Hindlimb muscle (tissue), 1 donor: ENCODE data around the gene DET1. TPM values are rescaled to one million over a fixed set of nuclear protein-coding genes. Genes with fewer than 3 reads are reported as not detected.
"Not testable (repeated sequence)": the region's sequence is repeated elsewhere in the genome, so short reads cannot be mapped to it uniquely, and the experiment has no call there.

Source experiments
- DNase-seq: peaks from one replicate; pipeline ENCODE4 v3.0.0-alpha.2; 2013
- polyA plus RNA-seq: library from polyadenylated mRNA; unstranded; fragments of 120-200 nt; gene quantifications from one replicate; pipeline ENCODE4 v1.2.1, GENCODE V29; 2013; ENCODE audit not compliant: insufficient read length

Gene DET1
- polyA plus RNA-seq, 1 donor: 12.2 TPM

DNA sequence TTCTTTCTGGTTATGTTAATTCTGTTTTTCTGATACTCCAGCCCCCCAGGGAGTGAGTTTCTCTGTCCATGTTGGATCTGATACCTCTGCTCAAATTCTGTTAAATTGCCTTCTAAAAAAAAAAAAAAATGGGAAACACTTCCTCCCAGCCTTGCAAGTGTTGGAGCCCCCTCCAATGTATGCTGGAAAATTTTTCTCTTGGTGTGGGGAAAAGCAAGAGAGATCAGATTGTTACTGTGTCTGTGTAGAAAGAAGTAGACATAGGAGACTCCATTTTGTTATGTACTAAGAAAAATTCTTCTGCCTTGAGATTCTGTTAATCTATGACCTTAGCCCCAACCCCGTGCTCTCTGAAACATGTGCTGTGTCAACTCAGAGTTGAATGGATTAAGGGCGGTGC is 6.1 kb downstream of the DET1 start:
- DNase-seq: not testable (repeated sequence)

DNA sequence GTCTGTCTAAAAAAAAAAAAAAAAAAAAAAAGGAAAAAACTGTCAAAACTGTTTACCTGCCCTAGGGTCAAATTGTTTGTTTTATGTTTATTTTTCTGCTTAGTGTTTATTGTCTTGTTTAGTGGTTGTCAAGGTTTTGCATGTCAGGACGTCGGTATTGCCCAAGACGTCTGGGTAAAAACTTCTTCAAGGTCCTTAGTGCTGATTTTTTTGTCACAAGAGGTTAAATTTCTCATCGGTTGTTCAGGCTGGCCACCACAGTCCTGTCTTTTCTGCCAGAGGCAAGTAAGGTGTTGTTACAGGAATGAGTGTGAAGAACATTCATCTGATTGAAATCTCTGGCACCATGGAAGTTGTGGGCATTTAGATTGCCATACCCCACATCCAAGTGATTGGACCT is 7.0 kb downstream of the DET1 start:
- DNase-seq: no peak

DNA sequence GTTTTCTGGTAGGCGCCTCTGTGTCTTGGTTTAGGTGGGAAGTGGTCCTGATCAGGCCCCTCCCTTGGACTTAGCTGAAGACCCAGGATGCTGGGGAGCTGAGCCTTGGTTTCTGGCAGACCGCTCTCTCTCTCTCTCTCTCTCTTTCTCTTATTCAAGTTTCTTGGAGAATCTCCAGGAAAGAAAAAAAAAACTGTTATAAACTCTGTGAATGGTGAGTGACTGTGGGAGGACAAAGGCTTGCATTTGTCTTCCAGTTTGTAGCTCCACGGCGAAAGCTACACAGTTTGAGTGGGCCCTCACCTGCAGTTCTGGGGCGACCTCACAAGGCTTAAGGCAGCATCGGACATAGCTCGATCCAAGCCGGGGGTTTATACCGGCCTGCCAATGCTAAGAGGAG is 7.5 kb downstream of the DET1 start:
- DNase-seq: no peak

DNA sequence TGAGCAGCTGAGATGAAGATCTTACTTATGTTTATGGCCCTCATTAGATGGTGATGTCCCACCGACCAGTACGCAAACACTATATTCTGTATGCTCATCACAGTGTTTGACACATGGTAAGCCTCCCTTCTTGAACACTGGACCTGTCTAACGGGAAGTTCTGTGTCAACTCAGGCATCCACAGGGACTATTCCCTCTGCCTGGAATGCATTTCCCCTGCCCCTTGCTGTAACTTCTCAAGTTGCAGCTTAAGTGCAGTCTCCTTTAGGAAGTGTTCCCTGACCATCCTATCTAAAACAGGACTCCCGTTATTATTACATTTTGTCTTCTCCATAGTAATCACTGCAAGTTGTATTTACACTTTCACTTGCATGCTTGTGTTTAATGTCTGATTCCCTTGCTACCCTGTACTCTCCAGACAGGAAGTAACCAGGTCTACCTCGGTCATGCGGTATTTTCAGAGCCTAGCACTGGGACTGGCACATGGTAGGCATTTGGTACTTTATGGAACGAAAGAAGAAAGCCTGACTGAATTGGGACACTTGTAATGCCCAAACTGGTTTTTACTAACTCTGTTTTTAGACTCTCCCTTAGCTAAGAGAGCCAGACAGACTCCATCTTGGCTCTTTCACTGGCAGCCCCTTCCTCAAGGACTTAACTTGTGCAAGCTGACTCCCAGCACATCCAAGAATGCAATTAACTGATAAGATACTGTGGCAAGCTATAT is 8.7 kb downstream of the DET1 start:
- no peak for DNase-seq

DNA sequence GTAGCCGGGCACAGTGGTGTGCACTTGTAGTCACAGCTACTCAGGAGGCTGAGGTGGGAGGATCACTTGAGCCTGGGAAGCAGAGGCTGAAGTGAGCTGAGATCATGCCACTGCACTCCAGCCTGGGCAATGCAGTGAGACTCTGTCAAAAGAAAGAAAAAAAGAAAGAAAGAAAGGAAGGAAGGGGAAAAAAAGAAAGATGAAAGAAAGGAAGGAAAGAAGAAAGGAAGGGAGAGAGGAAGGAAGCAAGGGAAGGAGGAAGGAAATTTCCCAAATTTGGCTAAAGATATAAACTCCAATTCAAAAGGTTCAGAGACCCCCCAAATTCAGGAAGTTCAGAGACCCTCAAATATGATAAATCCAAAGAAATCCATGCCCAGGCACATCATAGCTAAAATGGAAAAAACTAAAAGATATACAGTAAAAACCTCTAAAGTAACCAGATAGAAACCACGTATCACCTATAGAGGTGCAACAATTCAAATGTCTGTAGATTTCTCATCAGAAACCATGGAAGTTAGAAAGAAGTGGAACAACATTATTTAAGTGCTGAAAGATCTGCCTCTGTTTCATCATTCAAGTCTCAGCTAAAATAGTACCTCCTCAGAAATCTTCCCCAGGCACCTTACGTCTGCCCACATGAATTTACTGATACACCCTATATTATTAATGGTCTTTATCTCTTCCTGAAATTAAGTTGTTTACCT is 10.7 kb downstream of the DET1 start:
- no peak for DNase-seq

DNA sequence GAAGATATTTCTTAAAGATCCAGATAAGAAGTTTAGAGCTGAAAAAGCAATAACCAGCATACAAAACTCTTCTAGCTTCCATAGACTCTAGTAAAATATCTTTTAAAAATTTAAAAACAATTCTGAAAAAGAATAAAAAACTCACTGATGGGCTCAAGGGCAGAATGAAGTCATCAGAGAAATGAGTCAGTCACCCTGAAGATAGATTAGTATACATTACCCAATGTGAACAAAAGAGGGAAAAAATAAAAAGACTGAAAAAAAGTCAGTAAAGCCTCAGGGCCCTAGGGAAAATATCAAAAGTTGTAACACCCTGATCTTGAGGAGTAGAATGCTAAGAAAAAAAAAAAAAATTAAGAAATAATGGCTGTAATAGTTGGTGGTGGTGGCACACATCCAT is 11.4 kb downstream of the DET1 start:
- DNase-seq: no peak

DNA sequence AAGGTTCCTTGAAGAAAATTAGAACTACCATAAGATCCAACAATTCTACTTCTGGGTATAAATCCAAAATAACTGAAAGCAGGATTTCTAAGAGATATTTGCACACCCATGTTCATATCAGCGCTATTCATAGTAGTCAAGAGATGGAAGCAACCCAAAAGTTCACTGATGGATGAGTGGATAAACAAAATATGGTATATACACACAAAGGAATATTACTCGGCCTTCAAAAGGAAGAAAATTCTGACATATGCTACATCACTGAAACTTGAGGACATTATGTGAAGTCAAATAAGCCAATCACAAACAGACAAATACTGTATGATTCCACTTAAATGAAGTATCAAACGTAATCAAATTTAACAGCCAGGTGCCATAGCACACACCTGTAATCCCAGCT is 13.1 kb downstream of the DET1 start:
- DNase-seq: no peak

DNA sequence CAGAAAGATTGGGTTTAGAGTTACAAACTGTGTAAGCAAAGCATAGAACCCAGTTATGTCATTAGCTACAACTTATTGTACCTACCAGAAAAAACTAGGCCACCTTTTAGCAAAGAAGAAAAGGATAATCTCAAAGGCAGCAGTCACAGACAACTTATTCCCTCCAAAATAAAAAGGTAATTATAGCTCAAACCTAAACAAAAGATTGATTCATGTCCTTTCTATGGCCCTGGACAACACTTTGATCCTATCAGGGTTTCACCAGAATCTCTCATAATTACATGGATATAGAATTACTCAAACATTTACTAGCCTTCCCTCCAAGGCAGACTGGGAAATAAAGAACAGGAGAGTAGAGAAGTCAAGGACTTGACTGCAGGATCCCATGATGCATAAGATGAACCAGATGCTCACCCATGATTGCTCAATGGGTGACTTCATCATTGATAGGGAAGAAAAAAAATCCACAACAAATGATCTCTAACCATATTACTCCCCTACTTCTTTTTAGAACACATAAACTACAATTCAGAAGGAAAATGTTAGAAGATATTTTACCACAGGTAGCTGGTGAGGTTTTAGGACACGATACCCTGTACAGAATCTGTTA is 17.4 kb downstream of the DET1 start:
- DNase-seq: no peak

DNA sequence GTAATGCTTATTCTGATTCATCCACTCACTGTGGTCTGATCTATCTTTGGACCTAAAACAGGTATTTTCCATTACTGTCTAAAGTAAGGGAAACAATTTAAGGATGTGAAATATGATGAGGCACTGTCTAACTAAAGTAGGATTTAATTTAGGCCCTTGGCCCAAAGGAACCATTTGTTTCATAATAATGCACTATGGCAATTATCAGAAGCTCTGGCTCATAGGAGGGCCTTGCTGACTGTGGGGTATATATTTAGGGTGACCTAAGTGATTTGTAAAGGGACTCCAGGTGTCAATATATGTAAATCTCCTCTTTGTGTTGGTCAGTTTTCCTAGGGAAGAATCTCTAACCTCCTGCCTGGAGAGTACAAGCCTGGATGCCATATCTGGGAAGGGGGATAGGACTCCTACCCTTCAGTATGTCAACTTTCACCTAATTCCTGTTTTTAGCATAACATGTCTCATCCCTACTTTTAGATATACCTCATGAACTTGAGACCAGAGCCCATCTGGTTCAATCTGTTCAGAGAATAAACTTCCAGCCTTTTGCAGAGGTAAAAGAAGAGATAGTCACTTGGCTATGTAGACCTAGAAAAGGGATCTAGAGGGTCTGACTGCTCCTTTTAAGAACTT is 20.1 kb downstream of the DET1 start:
- DNase-seq: no peak

DNA sequence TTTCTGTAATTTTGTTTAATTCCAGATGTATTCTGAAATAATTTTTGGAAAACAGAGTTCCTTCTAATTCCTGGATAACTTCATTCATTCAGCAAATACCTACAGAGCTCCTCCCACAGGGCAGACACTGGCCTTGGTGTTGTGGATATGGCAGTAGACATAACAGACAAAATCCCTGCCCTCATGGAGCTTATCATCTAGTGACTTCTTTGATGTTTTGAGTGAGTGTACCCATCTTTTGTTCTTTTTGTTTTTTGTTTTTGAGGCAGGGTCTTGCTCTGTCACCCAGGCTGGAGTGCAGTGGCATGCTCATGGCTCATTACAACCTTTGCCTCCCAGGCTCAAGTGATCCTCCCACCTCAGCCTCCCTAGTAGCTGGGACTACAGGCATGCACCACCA is 21.1 kb downstream of the DET1 start:
- no peak for DNase-seq

DNA sequence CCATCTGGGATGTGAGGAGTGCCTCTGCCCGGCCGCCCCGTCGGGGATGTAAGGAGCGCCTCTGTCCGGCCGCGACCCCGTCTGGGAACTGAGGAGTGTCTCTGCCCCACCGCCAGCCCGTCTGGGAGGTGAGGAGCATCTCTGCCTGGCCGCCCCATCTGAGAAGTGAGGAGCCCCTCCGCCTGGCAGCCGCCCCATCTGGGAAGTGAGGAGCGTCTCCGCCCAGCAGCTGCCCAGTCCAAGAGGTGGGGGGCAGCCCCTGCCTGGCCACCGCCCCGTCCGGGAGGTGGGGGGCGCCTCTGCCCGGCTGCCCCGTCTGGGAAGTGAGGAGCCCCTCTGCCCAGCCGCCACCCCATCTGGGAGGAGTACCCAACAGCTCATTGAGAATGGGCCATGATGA is 22.4 kb downstream of the DET1 start:
- not testable (repeated sequence) for DNase-seq

DNA sequence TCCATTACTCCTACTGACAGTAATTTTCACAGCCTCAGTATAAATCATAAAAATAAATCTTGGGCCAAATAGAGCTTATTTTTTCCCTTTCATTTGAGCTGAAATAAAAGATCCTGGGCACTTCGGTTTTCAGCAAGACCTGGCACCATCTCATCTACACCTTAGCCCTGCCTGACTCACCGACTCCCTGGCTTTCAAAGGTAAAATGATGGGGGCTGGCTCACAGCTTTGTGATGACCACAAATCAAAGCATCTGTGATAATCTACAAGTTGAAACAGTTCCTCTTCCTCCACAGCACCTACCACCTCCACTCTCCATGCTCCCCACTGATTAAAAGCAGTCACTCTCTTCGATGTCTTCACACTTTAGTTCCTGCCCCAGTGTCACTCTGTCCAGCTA is 27.6 kb downstream of the DET1 start:
- DNase-seq: no peak

DNA sequence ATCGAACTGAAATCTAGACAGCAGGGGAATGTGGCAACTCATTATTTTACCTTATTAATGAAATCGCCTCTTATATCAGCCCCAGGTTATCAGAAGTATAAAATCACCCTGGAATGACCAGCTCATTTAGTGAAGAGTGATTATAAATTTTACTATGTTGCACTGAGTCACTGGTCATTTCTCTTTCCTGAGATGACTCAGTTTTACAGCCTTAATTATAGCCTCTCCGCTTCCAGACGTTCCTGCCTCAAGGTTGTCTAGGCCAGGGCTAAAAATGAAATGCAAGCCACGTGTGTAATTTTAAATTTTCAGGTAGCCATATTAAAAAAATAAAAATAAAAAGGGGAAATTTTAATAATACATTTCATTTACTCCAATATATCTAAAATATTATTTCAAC is 33.3 kb downstream of the DET1 start:
- DNase-seq: no peak

DNA sequence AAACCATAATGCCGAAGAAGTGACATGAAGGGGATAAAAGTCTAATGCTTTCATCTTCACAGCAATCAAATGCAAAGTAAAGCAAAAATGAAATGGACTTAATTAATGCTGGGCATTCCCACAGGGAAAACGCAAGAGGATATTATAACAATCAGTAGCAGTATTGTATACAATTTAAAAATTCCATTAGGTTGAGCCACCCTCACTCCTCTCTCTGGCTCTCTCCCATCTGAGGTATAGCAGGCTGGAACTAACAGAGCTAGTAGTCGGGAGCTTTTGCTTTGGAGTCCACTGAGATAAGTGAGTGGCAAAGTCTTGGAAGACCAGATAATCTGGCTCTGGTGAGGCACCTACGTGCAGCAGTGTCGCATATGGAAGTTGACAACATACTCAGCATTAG is 33.9 kb downstream of the DET1 start:
- DNase-seq: no peak

DNA sequence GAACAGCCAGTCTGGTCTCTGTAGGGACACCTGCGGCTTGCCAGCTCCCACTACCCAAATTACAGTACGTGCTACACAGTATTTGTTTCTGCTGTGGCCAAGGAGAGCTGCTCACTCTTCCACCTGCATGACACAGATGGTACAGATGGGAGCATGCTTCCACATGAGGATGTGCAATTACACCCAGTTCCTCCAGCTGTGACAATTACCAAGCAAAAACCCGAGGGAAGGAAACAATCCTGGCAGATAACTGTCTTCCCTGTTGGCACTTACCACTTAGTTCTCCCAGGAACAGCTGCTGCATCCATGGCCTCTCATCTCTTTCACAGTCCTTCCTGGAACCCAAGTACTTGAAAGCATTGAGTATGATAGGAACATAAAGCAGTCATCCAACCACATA is 34.4 kb downstream of the DET1 start:
- DNase-seq: no peak

DNA sequence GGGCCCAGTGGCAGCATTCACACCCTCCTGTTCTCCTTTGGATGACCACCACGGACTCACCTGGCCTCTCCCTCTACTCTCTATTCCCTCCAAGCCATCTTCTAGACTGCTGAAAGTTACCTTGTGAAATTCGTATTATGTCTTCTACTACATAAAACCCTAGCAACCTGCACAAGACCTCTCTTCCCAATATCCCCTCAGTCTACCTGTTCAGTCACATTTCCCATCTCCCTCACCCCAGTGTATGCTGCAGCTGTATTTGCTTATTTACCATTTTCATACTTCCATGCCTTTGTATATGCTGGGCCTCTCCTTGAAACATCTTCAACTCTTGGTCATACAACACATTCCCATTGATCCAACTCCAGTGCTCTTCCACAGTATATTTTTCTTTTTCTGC is 35.3 kb downstream of the DET1 start:
- DNase-seq: no peak

DNA sequence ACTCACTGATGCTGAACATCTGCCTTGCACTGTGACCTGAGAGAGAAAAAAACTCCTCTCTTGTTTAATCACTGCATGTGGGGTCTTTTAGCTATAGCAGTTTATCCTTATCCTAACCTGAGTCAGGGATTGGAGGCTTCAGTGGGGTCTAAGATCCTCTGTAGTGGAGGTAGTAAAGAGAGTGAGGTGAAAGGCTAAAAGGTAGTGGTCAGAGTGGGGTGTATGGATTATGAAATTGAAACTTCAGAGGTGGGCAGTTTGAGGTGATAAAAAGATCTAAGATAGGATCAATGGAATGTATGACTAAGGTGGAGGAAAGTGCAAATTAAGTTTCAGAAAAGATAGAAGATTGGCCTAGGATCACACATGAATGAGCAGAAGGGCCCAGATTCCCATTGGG is 36.5 kb downstream of the DET1 start:
- DNase-seq: no peak

DNA sequence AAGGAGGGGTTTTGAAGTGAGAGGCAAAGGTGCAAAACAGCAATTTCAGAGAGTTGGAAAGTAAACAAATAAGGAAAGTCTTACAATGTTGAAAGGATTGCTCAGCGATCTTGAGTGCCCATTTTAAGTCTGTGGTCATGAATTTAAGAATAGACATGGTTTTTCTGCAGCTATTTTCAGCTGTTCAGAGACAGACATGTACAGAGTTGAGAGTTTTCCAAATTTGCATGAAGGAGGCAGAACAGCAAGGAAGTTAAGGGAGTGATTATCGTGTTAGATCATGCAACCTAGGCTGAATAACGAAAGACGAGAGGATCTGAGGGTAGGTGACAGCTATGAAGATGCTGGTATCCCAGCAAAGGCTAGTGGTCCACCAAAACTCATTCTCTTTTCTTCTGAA is 37.2 kb downstream of the DET1 start:
- no peak for DNase-seq

DNA sequence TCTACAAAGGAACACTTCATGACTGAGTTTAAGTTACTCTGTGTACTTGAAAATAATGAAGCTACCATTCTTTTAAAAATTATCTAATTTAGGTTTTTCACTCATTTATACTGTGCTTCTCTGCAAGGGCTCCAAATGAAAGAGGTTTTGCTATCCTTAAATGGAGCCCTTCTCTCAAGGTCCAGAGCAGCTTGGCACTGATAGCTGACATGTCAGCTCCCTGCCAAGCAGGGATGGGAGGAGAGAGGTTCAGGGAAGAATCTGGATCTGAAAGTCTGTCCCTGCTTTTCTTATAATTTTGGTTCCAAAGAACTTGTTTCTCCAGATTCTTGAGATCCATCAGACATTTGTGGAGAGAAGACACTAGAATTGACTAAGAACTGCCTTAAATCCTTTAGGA is 39.9 kb downstream of the DET1 start:
- no peak for DNase-seq

DNA sequence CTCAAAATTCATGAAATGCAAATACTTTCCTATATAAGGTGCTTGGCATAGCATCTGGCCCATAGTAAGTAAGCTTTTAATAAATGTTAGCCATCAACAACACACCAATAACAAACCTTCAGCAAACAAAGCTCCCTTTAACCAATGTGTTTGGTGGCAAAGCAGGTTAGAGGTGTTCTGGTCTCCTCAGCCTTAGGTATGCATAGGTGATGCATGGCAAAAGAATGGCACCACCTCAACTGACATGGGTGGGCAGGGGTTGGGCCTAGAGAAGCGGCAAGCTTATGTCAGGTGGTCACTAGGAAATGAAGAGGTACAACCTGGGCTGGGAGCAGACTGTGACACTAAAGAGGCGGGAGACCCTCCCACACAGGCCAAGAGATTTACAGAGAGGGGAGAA is 40.8 kb downstream of the DET1 start:
- no peak for DNase-seq

DNA sequence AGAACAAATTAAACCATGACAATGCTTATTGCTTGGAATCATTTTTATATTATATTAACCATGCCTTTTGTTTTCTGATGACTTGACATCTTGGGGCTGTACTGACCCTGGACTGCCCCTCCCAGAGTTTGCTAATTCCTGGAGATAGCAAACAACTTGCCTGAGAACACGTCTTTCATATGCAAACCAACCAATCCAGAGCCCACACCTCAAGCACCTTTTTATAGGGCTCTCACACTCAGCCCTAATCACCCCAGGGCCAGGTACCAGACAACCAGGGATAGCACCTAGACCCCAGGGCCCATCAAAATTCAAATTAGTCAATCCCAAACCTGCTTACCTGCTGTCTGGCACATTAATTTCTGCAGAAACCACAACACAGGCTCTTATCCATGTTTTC is 42.0 kb downstream of the DET1 start:
- no peak for DNase-seq

DNA sequence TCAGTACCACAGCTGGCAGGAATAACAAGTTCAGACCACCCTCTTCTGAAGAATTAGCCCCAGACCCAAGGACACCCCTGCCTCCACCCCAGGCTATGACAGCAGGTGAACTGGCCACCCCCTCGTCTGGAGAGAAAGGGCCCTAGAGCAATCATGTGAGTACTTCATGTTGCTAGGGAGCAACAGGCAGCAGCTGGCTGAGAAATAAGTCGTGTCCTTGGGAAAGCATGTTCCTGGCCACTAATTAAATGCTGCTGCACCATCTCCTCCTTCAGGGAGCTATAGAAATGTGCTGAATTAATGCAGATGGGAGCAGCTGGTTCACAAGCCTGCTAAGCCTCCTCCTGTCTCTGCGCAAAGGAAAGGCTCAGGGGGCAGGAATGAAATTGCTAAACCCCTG is 47.5 kb downstream of the DET1 start:
- no peak for DNase-seq

DNA sequence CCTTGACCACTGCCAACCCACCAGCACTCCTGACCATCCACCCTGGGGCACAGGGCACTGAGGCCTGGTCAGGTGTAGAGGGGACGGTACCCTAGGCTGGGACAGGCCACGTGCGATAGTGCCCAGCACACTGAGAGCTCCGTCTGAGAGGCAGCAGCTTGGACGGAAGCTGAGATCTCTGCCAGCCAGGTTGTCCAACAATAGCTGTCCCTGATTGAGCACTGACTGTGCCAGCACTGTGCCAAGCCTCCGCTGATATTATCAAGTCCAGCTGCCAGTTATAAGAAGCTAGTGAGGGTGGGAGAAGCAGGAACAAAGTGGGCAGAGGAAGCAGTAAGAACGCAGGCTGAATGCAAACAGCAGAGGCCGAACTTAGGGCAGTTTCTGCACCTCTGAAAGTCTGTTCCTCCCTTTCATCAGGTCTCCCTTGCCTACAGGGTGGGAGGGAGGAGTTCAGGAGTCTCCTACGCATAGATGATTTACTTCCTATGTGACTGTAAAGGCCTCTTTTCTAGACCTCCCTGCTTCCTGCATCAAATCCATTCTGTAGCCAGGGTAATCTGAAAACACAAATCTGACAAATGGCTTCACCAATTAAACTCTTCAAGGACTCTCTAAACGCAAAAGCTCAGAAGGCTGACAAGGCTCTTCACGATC is 49.2 kb downstream of the DET1 start:
- DNase-seq: no peak
